ENCODE data around the gene PEX16.

PEX16 gene

DNA sequence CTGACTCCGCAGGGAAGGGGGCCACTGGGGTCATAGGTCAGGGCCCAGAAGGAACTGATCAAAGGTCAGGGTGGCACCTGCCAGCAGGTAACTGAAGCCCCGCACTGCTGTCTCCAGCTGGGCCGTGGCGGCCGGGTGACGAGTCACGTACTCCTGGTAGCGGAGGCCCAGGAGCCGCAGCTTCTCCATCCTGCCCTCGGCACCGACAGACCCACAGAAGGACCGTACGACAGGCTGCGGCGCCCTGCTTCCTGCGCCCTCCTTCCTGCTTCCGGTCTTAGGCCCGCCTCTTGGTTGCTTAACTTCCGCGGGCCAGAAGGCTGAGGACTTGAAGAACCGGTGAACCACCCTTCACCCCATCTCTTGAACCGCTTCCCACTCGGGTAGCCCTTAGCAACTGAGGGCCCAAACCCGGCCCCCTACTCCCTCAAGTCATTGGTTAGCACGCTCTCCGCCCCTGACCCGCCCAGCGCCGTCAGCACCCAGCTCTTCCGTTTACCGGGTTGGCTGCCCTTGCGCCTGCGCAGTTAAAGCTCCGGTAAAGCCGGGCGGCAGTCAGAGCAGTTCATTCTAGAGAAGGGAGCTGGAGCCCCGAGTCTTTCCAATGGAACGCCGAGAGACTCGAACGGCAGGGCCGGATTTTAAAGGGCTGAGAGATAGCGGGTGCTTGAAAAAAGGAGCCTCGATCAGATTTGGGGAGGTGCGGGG, at the start of gene PEX16:
Gene PEX16 (minus strand): TSS at position 255 of the 708 bp plus-strand sequence. CDS start 66 bp downstream, at position 189.
- DNase-seq = peak; percentile 97 to 99

DNA sequence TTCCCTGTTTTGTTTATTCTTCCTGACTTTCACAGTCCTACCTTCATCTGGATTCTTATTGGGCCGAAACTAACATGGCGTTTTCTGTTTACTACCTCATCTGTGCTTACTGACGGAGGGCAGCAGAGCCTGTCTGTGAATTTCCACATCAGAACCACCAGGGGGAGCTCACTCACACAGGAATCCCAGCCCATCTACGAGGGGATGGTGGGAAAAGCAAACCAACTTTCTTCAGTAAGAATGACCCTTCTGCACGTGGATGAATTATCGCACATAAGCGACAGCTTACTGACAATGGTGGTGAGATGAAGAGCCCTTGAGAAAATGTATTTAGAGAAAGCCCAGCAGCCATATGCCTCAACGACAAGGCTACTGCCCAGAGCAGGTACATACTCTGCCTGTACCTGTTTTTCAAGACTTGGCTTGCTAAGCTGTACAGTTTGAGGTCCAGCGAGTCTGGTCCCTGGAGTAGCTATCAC, 47.3 kb upstream of the PEX16 start:
- peak; percentile 59 to 86 for DNase-seq

DNA sequence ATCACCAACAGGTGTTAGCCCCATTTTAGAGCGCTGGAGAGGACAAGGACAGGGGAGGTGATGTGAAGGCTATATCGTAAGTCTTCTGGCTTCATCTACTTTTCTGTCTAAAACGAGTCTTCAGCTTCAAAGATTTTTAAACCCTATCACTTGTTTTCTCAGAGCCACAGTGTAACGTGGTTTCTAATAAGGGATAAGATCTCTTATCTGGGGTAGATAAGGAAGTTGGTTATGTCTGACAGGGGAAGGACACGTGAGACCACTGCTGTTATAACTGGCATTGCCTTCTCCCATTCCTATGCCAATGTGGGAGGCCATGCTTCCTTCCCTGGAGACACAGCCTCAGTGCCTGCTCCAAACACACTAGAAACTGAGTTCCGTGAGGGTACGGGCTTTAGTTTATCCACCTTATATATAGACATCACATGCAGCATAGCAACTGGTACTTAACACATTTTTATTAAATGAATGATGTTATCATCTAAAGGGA, 44.1 kb upstream of the PEX16 start:
- DNase-seq = no peak

DNA sequence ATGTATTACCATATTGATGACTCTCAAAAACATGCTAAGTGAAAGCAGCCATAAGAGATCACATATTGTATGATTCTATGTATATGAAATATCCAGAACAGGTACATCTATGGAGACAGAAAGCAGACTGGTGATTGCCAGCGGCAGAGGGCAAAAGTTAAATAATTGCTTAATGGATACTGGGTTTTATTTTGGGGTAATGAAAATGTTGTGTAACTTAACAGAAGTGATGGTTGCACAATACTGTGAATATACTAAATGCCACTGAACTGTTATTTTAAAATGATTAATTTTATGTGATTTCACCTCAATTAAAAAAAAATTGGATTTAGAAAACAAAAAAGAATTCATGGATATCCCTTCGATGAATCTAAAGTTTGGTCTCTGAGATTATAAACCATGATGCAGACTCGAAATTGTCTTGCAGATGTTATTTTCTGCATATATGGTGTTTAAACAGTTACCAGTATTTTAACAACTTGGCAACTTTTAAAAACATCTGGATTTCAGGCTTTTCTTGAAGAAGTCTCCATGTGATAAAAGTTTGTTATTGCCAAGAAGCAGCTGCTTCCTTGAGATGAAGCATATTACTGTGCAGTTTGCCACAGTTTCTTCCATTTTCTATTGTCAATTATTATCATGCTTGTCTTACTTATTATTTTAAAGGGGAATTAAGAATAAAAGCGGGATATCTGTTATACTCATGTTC, 42.9 kb upstream of the PEX16 start:
- DNase-seq = no peak

DNA sequence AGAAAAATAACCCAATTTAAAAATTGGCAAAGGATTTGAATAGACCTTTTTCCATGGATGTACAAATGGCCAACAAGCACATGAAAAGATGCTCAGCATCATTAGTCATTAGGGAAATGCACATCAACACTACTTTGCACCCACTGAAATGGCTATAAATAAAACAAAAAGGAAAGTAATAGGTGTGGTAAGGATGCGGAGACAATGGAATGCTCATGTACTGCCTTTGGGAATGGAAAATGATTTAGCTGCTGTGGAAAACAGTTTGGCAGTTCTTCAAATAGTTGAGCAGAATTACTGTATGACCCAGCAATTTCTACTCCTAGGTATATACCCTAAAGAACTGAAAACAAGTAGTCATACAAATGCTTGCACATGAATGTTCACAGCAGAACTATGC, 42.2 kb upstream of the PEX16 start:
- DNase-seq = no peak

DNA sequence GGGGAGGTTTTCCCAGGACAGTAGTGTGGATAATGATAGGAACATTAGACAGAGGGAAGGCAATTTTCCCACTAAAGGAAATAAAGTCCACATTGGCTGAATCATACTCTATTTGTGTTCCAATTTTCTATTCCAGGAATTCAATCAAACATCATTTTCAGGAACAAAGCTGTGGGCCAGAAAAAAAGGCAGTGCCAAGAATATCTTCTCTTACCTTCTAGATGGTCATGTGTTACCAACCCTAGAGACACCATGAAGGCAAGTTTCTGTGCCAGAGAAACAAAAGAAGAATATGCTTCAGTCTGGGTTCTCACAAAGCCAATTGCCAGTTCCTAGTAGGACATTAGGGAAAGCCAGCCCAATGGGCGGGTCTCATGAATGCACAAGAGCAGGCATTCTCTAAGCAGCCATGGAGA, 32.3 kb upstream of the PEX16 start:
- no peak for DNase-seq

DNA sequence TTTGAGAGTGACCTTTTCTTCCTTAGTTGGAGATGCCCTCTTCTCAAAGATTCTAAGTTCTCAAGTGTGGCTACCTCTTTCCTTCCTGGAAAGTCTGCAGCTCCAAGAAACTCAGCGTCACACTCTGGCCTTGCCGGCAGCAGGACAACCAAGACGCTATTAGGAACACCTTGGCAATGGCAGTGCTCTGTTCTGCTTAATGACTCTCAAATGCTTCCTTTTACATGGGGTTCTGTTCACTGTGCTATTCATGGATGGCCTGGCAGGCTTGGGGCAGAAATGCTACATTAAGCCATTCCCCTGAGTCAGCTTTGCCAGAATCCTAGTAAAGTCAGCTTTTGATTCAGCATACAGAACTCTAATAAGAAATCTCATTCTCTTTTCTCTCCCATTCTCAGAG, 30.7 kb upstream of the PEX16 start:
- no peak for DNase-seq

DNA sequence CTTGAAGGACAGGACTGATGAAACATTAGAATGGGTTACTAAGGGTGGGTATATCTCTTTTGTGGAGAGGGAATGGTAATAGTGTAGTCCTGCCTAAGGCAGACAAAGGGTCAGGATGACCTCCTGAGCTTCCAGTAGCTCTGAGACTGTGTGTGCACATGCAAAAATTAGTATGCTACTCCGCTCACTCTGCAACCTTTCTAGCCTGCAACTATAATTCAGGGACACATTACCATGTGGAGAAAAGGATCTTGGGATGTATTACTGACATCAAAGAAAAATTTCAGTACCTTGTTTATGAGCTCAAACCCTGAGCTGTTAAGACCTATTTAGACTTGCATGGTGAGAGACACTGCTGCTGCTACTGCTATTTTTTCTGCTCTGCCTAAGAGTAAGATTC, 30.2 kb upstream of the PEX16 start:
- DNase-seq = no peak

DNA sequence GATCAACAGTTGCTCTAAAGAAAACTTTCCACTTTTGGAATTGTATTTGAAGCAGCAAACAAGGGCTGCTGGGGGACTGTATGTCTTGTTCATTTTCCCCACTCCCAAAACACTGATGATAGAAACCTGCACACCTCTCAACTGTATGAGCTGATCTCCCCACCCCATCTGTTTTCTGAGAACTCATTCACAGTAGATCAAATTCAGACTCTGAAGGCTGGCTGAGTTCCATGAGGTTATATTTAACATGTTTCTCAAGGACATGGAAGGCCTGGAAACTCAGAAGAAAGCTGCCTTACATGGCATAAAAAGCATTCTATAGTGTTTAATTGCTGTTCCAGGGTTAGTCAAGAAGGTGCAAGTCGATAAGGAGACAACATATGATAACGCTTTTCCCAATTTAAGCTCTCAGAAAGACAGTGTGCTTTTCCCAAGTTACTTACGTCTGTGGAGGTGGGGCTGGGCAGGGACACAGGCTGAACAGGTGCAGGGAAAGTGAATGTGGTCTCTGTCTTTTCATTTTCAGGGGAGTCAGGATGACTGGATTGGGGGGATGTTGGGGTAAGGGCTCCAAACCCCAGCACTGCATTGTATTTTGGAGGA, 27.8 kb upstream of the PEX16 start:
- no peak for DNase-seq

DNA sequence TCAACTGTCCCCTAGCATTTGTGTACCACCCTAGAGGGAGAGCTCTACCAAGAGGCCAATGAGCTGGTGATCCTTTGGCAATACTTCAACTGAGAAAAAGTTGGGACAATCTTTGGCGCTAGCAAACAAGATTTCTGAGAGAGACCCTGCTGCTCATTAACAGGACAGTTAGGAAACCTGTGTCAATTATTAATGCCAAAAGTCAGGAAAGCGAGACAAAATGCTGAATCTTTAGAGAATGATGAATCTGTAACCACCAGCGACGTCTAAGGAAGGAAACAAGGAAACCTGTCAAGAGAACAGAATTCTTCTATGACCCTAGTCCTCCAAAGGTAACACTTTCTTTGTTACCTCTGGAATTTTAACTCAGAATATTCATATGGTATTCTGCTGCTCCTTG, 24.7 kb upstream of the PEX16 start:
- no peak for DNase-seq

DNA sequence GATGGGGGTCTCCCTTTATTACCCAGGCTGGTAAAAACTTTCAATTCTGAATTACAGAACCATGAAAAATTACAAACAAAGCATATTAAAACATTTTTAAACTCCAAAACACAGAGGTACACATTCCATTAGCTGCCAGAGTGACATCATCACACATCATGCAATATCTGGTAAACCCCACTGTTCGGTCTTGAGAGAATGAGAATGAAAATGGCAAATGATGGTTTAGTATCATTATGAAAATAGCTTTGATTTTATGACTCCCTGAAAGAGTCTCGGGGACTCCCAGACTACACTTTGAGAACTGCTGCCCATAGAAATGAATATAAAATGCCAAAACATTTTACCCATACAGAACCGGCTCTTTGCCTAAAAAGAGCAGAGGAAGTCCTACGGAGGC, 23.6 kb upstream of the PEX16 start:
- DNase-seq = no peak

DNA sequence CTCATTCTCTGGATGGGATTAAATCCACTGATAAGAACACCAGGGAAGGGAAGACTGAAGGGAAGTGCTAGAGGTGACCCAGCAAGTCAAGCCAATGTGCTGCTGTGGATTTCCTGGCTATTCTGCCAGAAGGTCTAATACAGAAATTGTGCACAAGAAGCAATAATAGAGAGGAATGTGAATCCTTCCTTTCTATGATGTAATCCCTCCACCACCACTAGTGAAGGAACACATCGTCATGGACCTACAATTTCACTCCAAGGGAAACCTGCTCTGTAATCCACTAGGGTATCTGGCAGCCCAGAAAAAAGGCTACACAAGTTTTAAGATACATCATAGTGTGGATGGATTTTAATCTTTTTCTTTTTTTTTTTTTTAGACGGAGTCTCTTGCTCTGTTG, 22.2 kb upstream of the PEX16 start:
- no peak for DNase-seq

DNA sequence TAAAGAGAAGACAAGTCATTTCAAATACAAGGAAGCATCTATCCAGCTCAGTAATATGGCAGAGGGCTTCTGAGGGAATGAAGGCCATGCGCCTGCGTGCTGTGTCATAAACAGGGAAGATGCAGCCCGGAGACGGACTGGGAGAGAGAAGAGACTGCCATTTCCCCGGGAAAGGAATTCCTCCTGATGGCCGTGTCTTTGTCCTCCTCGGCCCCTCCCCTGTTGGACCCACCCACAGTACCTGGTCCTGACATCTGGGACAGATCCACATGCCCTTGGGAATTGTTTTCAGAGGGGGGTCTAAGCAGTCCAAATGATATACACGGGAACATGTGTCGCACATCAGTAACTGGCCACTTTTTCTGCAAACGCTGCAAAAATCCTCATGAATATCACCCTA, 20.2 kb upstream of the PEX16 start:
- DNase-seq = no peak

DNA sequence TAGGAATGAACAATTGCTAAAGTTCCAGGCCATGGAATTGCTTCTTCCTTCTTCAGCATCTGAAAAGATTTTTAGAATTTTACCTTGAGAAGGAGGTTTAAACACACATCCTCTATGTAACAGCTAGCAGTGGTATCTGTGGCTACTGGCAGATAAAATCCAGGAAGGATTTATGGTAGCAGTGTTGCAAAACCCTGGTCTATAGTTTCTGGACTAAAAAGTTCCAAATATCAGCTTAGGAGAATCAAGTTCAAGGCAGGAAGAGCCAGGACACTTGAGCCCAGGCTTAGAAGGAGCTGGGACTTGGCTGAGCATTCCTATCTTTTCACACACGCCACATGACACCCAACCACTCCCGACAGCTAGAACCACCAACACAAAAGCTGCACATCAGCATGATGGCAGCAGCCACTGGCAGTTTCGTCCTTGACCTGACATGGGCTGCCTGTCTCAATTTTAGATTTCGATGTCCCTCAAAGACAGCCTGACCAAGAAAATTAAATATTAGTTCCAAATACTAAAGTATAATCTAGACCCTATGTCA, 18.9 kb upstream of the PEX16 start:
- no peak for DNase-seq

DNA sequence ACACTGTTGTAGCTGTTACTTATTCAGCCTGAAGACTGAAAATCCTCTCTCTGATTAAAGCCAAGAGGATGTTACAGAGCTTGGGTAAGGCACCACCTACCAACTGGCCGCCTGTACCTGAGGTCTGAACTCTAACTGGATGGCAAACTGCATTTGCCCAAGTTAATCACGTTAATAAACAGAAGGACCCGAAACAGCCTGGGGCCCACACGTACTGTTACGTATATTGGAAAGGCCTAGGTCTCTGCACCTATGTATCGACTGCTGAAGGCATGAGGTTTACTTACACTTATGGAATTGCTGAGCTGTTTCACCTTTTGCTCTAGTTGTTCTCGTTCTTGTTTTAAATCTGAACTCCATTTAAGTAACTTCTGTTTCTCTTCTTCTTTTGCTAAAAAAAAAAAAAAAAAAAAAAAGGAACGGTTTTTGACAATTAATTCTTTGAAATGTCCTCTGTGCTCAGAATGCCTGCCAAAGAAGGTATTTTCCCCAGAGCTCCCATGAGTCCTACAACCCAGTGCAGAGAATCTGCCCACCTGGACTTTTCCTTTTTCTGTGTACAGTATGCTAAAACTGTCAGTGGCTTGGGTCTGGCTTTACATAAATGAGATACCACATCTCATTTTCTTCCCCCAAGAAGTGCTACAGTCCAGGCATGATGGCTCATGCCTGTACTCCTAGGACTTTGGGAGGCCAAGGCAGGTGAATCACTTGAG, 17.8 kb upstream of the PEX16 start:
- no peak for DNase-seq

DNA sequence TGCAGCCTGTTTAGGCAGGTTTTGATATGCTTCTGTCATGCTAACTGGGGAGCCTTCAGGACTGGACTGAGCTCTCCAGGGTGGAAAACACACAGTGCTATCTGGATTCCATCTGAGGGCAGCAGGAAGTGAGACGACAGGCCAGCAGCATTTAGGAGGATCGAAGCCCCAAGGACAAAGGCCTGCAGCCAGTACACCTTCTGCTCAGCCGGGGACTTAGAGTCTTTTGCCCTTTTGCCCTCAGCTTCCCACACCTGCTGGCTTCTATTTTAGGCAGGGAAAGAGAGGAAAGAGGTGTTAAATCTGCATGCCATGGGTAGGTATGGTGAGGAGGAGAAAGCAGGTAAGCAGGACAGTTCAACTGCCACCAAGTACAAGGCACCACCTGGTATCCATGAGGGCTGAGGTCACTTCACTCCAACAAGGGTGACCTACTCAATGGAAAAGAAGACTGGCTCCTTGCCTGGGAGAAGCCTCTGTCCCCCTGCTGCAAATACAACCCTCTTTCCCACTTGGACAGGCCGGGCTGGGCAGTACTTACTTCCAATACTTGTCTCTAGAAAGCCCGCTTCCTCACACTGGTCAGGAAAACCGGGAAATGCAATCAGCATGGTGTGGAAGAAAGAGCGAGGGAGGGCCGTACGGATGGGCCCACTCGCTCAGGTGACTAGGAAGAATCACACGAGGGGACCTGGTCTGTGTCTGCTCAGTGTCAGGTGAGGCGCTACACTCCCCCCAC, 17.1 kb upstream of the PEX16 start:
- no peak for DNase-seq

DNA sequence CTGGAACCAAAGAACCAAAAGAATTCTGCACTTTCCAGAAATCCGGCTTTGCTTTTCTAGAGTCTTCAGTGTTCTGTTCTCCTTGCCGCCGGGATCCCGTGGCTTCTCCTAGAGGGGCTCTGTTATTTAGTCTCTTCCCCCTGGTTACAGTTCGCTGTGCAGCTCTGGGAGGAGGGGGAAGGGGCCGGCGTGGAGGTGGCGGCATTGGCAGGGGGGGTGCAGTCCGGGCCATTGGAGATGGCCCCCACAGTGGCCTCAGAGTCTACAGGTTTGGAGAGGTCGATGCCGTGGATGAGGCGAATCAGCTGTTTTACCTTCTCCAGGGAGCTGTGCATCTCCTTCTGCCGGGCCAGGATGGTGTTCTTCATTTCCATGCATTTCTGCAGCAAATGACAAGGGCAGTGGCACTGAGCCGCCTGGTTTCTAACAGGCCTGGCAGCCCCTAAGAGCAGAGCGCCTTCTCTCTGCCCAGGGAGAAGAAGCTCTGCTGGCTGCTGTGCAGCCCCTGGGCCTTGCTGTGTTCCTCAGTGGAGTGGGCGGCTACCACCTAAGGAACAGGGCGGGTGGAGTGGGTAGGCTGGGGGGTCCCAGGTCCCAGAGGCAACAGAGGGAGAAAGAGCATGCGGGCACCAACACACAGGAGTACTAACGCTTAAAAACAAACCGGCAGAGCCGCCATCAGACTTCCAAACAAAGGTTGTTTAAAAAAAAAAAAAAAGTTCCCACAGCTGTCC, 16.3 kb upstream of the PEX16 start:
- no peak for DNase-seq

DNA sequence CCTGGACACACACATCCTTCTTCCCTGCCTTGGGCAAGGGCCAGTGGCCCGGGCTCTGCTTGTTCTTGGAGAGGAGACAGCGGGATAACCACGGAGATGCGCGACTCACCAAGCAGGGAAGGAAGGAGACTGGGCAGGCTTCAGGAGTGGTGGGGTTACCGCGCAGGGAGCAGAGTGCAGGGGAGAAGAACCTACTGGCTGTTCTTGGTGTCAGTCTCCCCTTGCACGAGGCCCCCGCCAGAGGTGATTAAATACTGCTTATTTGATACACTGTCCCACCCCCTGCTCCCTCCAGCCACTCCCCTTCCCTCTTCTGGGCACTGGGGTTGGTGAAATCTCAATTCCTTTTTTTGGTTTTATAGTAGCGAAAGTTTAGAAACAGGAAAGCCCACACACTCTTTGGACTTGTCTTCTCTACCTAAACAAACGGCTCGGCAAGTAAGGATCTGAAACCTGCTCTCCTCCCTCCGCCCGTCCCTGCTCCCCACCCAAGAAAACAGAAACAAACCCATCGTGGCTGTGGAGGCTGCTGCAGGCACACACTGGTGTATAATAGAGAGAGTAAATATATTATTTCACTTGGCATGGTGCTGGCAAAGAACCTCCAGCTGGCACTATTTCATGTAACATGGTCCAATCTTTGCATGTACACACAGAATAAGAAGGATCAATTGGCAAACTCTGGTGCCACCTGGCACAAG, 15.6 kb upstream of the PEX16 start:
- peak in 1 of 2 experiments; percentile 44 for DNase-seq

DNA sequence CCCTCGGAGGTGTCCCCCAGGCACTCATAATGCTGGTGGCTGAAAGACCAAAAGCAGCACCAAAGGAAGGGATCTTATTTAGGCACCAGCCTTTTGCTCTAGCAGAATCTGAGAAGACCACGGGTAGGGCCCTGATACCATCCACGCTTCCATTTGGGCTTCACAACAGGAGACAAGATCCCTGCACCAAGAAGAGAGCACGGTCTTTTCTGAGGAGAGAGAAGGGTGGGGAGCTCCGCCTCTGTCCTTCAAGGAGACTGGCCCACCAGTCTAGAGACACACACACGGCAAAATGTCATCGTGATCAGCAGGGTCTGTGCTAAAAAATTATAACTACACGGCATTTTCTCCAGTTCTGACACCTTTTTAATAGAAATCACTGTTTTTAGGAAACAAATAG, 14.5 kb upstream of the PEX16 start:
- DNase-seq = no peak

DNA sequence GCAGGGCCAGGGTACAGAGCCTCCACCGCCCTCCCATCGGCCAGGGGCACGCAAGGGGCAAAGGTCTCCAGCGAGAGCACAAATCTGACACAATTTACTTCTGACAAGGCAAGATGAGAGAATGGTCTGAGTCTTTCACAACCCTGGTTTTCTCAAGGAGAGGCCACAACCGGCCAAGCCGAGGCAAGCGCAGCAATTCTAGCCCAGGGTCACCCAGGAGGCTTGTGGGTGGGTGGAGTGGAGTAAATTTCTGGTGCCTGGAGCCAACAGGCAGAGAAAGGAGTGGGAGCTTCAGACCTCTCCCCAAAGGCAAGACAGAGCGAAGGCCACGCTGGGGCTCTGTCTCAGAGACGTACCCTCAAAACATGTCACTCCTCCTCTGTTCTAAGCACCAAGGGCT, 14.1 kb upstream of the PEX16 start:
- no peak for DNase-seq

All from NCI-H446 (cell line).